Left renal cortex interstitium (tissue), 4 donors: ENCODE results near the gene RBP3. TPM values are rescaled to one million over a fixed set of nuclear protein-coding genes. Genes with fewer than 3 reads are reported as not detected.

Experiments used
- DNase-seq, 4 donors: peaks; one replicate each; pipeline ENCODE4 v3.0.0-alpha.2; 2013; ENCODE audit warnings: low read depth in 4 of 4, low spot score in 2 of 4, missing footprints in 1 of 4
- polyA plus RNA-seq, 4 donors: library from polyadenylated mRNA; unstranded; fragments of 120-200 nt; gene quantifications; one replicate each; pipeline ENCODE4 v1.2.1, GENCODE V29; 2013; ENCODE audit not compliant: insufficient read length in 4 of 4

RBP3 gene
- polyA plus RNA-seq, 4 donors = 0.13 to 0.17 (median 0.16) TPM

DNA sequence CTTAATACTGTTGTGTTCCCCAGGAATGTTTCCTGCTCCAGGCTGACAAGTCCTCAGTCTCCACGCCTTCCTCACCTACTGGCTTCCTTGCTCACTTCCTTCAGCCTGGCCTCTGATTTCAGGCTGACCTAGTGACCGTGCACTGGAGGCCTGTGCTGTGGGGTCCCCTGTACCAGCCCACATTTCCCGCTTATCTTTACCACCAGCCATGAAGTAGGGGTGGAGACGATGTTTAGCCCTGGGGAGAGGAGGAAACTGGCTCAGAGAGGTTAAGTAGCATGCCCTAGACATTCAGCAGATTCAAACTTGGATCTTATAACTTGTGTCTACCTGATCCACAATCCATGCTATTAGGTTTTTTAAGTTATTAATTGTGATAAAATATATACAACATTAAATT lies 40.7 kb downstream of the RBP3 start:
- no peak for DNase-seq

GRCh38 chr10:47389619-47390018 lies 41.5 kb downstream of the RBP3 start:
- no peak for DNase-seq

DNA sequence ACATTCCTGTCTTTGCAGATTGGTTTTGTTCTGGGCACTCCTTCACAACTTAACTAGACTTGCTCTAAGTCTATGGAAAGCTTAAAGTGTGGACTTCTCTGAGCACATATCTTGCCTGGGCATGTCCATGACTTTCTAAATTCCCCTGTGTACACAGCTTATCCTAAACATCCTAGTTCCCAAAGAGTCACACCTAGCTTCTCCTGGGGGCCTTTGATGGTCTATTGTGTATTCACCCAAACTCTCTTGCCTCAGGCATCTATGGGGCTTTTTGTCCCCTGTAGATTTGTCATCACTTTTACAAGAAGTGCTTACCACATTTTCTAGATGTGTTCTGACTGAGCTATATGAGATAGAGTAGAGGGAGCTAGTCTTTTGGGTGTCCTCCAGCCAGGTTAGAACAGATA lies 48.2 kb downstream of the RBP3 start:
- no peak for DNase-seq

DNA sequence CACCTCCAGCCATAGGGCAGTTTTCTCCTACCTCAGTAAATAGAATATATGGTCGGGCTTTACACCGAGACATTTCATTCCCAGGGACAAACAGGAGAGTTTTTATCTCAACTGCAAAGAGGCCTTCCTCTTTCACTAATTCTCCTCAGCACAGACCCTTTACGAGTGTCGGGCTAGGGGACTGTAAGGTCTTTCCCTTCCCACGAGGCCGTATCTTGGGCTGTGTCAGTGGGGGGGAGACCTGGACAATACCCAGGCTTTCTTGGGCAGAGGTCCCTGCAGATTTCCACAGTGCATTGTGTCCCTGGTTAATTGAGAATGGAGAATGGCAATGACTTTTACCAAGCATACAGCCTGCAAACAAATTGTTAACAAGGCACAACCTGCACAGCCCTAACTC lies 49.1 kb downstream of the RBP3 start:
- DNase-seq = no peak

DNA sequence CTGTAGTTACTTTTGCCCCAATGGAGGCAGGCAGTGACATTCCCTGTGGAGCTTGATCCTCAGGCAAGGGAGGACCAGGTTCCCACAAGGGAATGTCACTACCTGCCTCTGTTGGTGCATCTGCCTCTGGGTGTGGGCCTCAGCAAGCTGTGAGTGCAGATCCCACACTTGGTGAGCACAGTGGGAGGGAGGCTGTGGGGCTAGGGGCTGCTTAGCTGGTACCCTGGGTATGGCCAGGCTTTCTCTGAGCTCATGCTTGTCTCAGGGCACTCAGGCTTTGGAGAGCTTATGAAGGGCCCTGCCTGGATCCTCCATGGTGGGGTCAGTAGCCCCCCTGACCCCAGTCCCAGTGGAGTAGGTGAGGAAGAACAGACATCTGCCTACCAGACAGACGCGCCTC lies 52.1 kb downstream of the RBP3 start:
- DNase-seq = no peak

DNA sequence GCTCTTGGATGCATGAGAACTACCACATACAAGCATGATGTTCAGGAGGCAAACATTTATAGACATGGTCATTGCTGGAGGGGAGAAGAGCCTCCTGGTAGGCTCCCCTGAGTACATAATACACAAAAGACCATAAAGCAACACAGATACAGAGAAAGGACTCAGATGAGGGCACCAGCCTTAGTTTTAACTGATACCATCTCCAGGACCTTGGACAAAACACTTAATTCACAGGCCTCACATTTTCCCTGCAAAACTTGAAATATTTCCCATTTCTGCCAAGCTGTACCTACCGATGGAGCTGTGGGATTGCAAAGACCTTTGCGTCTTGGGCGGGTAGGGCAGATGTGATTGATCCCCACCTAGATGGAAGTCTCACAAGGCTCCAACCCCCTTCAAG lies 52.6 kb downstream of the RBP3 start:
- no peak for DNase-seq

GRCh38 chr10:47401210-47401609 lies 53.0 kb downstream of the RBP3 start:
- no peak for DNase-seq

GRCh38 chr10:47401874-47402640 lies 53.9 kb downstream of the RBP3 start:
- DNase-seq = no peak

DNA sequence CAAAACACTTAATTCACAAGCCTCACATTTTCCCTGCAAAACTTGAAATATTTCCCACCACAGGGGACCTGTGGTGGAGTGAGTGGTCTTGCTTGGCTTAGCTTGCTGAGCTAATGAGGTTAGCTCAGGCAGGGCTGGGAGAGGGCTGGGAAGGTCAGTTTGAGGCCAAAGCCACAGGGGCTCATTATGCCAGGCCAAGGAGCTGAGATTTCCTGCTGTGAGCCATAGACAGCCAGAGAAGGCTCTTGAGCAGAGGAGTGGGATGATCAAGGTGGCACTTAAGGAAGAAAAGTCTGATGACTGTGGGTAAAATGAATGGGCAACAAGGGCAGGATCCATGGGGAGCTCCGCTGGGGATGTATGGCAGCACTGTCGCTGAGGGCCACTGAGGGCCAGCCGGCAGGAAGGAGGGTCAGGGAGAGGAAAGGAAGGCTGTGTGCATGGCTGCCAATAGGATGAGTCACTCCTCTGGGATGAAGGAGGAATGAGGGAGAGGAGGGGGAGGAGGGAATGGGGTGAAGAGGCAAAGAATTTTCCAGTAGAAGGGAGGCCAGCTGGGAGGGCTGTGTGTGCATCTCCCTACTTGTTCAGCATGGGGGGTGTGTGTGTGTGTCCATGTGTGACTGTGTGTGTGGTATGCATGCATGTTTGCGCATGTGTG lies 54.6 kb downstream of the RBP3 start:
- no peak for DNase-seq

- no peak for DNase-seq
These were observed 55.5 kb downstream of the RBP3 start for GRCh38 chr10:47403446-47404318.

DNA sequence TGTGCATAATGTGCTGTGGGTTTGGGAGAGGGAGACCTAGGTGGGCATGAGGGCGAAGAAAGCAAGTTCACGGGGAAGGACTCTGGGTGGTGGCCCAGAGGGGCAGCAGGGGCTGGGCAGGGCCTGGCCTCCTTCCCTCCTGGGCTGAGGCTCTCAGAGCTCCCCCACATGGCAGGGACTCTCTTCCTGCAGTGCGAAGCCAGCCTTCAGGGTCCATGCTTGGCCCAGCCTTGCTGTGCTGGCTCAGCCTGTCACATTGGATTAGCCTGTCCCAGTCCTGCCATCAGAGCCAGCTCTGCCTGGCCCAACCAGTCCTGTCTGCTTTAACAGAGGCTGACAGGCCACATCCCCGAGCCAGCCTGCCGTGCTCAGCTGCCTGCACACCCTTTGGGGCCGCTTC lies 56.3 kb downstream of the RBP3 start:
- no peak for DNase-seq

DNA sequence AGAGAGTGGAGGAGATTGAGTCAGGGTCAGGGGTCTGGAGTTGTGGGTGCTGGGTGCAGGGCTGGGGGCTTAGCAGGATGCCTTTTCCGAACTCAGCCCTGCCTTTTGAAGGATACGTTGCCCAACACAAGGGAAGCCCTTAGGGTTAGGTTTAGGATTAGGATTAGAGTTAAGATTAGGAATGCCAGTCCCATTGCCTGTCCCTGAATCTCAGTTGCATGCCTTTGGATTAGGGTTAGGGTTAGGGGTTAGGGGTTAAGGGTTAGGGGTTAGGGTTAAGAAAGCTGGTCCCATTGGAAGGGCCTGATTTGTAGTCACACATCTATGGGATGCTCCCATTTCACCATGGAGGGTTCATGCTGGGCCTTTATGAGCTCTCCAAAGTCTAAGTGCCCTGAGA lies 56.8 kb downstream of the RBP3 start:
- DNase-seq = no peak

- DNase-seq = no peak
These were observed 57.8 kb downstream of the RBP3 start for GRCh38 chr10:47405857-47406547.

DNA sequence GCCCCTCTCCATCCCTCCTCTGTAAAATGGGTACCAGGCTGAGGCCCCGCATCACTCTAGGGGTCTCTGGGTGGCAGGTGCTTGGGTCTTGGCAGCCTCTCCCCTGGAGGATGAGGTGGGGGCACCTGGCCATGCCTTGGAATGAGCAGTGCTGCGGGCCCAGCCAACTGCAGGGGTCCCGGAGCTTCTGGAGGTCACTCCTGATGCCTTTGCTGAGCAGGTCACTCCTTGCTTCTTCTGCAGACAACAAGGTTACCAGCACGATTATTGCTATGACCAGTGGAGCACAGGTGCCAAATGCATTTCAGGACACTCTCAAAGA lies 58.3 kb downstream of the RBP3 start:
- DNase-seq = no peak

DNA sequence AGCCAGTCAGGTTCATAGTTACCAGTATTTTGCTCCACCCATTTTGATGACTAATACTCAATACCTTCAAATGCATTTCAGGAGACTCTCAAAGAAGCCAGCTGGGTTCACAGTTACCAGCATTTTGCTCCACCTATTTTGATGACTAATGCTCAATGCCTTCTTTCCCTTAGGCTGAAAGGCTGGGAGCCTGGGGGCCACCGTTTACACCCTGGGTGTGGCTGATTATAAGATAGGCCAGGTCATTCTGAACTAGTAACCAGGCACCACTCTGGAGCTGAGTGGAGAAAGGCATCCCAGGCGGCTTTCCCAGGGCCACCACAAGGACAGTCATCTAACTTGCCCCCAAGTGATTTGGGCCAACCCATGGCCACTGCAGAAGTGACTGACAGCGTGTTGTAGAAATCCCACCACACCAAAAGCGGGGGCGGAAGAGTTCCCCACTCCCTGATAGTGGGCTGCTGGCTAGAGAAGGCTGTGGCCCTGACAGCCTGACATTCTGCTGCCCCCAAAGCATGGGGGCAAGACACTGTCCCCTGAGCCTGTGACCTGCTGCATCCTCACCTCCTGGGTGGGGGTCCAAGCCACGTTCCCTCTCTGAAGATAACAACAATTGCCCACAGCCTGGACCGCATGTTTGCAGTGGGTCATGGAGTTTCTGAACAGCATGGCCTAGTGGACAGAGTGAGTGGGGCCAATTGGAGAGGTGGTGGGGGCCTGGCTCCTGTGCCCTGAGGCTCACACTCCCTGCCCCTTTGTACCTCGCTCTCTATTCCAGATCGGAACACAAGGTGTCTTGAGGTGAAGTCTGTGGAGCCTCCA lies 58.9 kb downstream of the RBP3 start:
- no peak for DNase-seq

Other genes with a start within 250 kb of the RBP3 start
- gene GDF10, start 48.2 kb upstream of the RBP3 start, polyA plus RNA-seq = 1 to 10 TPM; 1.2 to 3.1 (median 1.8) TPM
- under 1 TPM in 1 of 4 donors, not detected in 3; 0.11 TPM for gene GDF2, start 25.9 kb upstream of the RBP3 start, polyA plus RNA-seq
- gene ZNF488, start 35.9 kb downstream of the RBP3 start, polyA plus RNA-seq = 1 to 10 TPM; 4.1 to 6.8 (median 5.6) TPM
- gene ANXA8, start 135.8 kb downstream of the RBP3 start, polyA plus RNA-seq = under 1 TPM in 1 of 4 donors, not detected in 3; 0.28 TPM
- gene FAM25G, start 143.3 kb downstream of the RBP3 start, polyA plus RNA-seq = under 1 TPM in 1 of 4 donors, not detected in 3; 0.43 TPM
- gene AGAP9, start 175.3 kb downstream of the RBP3 start, polyA plus RNA-seq = 10 to 100 TPM in 3 of 4 donors, 1 to 10 TPM in 1; 6.0 to 15.7 (median 13.6) TPM